H1 (cell line): Measurements from ENCODE around the gene TOMM40L. TPM values are rescaled to one million over a fixed set of nuclear protein-coding genes. Genes with fewer than 3 reads are reported as not detected.

Experiments
- CTCF ChIA-PET: fragments of 300-600 bp; sonication (Branson Sonifier 250); formaldehyde crosslinking; loops from one replicate; lab custom pipeline; 2021; ENCODE audit not compliant: partially characterized antibody; lab: Charles Lee
- POLR2A ChIA-PET: fragments of 300-600 bp; sonication (Branson Sonifier 250); formaldehyde crosslinking; loops from one replicate; lab custom pipeline; 2021; ENCODE audit warnings: inconsistent platforms; ENCODE audit not compliant: partially characterized antibody; lab: Charles Lee
- DNase-seq, 2 experiments: peaks; one replicate each; pipeline versions ENCODE4 v3.0.0 to v3.0.0-alpha.2; 2010 to 2022; ENCODE audit warnings: low spot score in 2 of 2, low read depth in 1 of 2, mixed read lengths in 1 of 2
- FAIRE-seq: peaks from 2 replicates; lab custom pipeline; 2011; peaks lifted over from hg19 to GRCh38; lab: Jason Lieb, UNC
- H2AFZ ChIP-seq: 2 replicates; pipeline ENCODE4 v1.8.1; 2012; ENCODE audit warnings: low read length, inconsistent platforms
- H2AK5ac ChIP-seq: 2 replicates; pipeline ENCODE4 v1.6.1; 2013; ENCODE audit warnings: low read depth, low read length
- H2BK120ac ChIP-seq: replicated peaks from 2 replicates; pipeline ENCODE3; 2013; ENCODE audit warnings: low read depth, low read length, inconsistent platforms
- H2BK12ac ChIP-seq: 2 replicates; pipeline ENCODE4 v1.6.1; 2013; ENCODE audit warnings: low read depth, low read length
- H2BK15ac ChIP-seq: 2 replicates; pipeline ENCODE4 v1.6.1; 2013; ENCODE audit warnings: low read length
- H2BK20ac ChIP-seq: 2 replicates; pipeline ENCODE4 v1.6.1; 2013; ENCODE audit warnings: low read length
- H2BK5ac ChIP-seq: 2 replicates; pipeline ENCODE4 v1.6.1; 2013; ENCODE audit warnings: low read depth, low read length
- H3K14ac ChIP-seq: 2 replicates; pipeline ENCODE4 v1.6.1; 2013; ENCODE audit warnings: inconsistent platforms; ENCODE audit not compliant: insufficient read length
- H3K18ac ChIP-seq: 2 replicates; pipeline ENCODE4 v1.6.1; 2013; ENCODE audit warnings: low read length; ENCODE audit errors: extremely low read depth
- H3K23ac ChIP-seq: 2 replicates; pipeline ENCODE4 v1.6.1; 2013; ENCODE audit warnings: inconsistent platforms; ENCODE audit not compliant: insufficient read length
- H3K23me2 ChIP-seq: 2 replicates; pipeline ENCODE4 v1.6.1; 2013; ENCODE audit warnings: low read depth, low read length
- H3K27ac ChIP-seq: 2 replicates; pipeline ENCODE4 v1.6.1; 2011; ENCODE audit warnings: low read depth, low read length, inconsistent platforms
- H3K27me3 ChIP-seq, 4 experiments: replicated peaks in 1 of 4; 1 replicate in 1 of 4; 2 replicates in 3 of 4; pipeline versions ENCODE4 v1.6.1 to v1.8.1; 2011 to 2013; ENCODE audit warnings: low read length in 3 of 4, mild to moderate bottlenecking in 3 of 4, inconsistent platforms in 2 of 4, mixed read lengths in 2 of 4, moderate library complexity in 1 of 4; ENCODE audit not compliant: control insufficient read depth in 3 of 4, insufficient read depth in 3 of 4; ENCODE audit errors: extremely low read depth in 1 of 4
- H3K36me3 ChIP-seq, 4 experiments: 2 replicates each; pipeline versions ENCODE4 v1.6.1 to v1.8.1; 2011 to 2013; ENCODE audit warnings: mild to moderate bottlenecking in 4 of 4, low read length in 3 of 4, moderate library complexity in 2 of 4, control low read depth in 1 of 4, inconsistent platforms in 1 of 4; ENCODE audit not compliant: insufficient read depth in 4 of 4, control insufficient read depth in 2 of 4
- H3K4ac ChIP-seq: replicated peaks from 2 replicates; pipeline ENCODE3; 2013; ENCODE audit warnings: low read length, low read depth, mixed read lengths, inconsistent platforms; ENCODE audit not compliant: insufficient read length
- H3K4me1 ChIP-seq, 4 experiments: replicated peaks in 1 of 4; 1 replicate in 1 of 4; 2 replicates in 3 of 4; pipeline versions ENCODE4 v1.6.1 to v1.8.1; 2011 to 2013; ENCODE audit warnings: low read length in 3 of 4, inconsistent platforms in 2 of 4, mixed read lengths in 1 of 4; ENCODE audit not compliant: insufficient read depth in 4 of 4, control insufficient read depth in 3 of 4
- H3K4me2 ChIP-seq, 2 experiments: 2 replicates each; pipeline versions ENCODE4 v1.6.1 to v1.8.1; 2011 to 2013; ENCODE audit warnings: low read depth in 2 of 2, low read length in 2 of 2, control low read depth in 1 of 2, inconsistent platforms in 1 of 2, mild to moderate bottlenecking in 1 of 2; ENCODE audit not compliant: insufficient read depth in 1 of 2
- H3K4me3 ChIP-seq, 4 experiments: fragments of 200-600, 300-600 bp in 1 of 4; sonication (generic), shearing (Covaris generic), sonication (Bioruptor Twin) in 1 of 4; 2 replicates each; pipeline versions ENCODE4 v1.5.1 to v1.8.1; 2011 to 2016; ENCODE audit warnings: low read length in 4 of 4, low read depth in 3 of 4, control low read depth in 2 of 4, inconsistent platforms in 2 of 4, mild to moderate bottlenecking in 2 of 4, mixed read lengths in 1 of 4, moderate library complexity in 1 of 4; ENCODE audit not compliant: insufficient read depth in 2 of 4; ENCODE audit errors: extremely low read depth in 1 of 4
- H3K56ac ChIP-seq: replicated peaks from 2 replicates; pipeline ENCODE3; 2013; ENCODE audit warnings: low read depth, mild to moderate bottlenecking, mixed read lengths, low read length, inconsistent platforms; ENCODE audit not compliant: insufficient read length
- H3K79me1 ChIP-seq: 2 replicates; pipeline ENCODE4 v1.6.1; 2013; ENCODE audit warnings: low read depth, low read length, control low read depth
- H3K79me2 ChIP-seq, 2 experiments: 2 replicates each; pipeline versions ENCODE4 v1.6.1 to v1.8.1; 2012 to 2013; ENCODE audit warnings: low read length in 2 of 2, mild to moderate bottlenecking in 2 of 2, inconsistent platforms in 1 of 2; ENCODE audit not compliant: insufficient read depth in 2 of 2, control insufficient read depth in 1 of 2
- H3K9ac ChIP-seq, 4 experiments: replicated peaks in 1 of 4; 1 replicate in 1 of 4; 2 replicates in 3 of 4; pipeline versions ENCODE4 v1.6.1 to v1.8.1; 2011 to 2013; ENCODE audit warnings: low read depth in 3 of 4, low read length in 3 of 4, control low read depth in 2 of 4, mild to moderate bottlenecking in 2 of 4, moderate library complexity in 2 of 4, inconsistent platforms in 1 of 4; ENCODE audit errors: extremely low read depth in 1 of 4
- H3K9me3 ChIP-seq, 2 experiments: 2 replicates each; pipeline versions ENCODE4 v1.6.1 to v1.8.1; 2012 to 2013; ENCODE audit warnings: mild to moderate bottlenecking in 2 of 2, moderate library complexity in 2 of 2, control low read depth in 1 of 2, inconsistent platforms in 1 of 2, low read depth in 1 of 2, low read length in 1 of 2, mixed read lengths in 1 of 2; ENCODE audit not compliant: insufficient read depth in 2 of 2
- H4K20me1 ChIP-seq, 2 experiments: replicated peaks in 1 of 2; 2 replicates each; pipeline versions ENCODE3 to v1.8.1; 2011 to 2013; ENCODE audit warnings: inconsistent platforms in 2 of 2, low read length in 2 of 2, mild to moderate bottlenecking in 1 of 2; ENCODE audit not compliant: insufficient read depth in 2 of 2, control insufficient read depth in 1 of 2
- H4K5ac ChIP-seq: 2 replicates; pipeline ENCODE4 v1.6.1; 2013; ENCODE audit warnings: low read length, low read depth, mixed read lengths, inconsistent platforms; ENCODE audit not compliant: insufficient read length
- H4K8ac ChIP-seq: 2 replicates; pipeline ENCODE4 v1.8.0; 2013; ENCODE audit warnings: mild to moderate bottlenecking, moderate library complexity, low read length, inconsistent platforms; ENCODE audit not compliant: insufficient read depth; ENCODE audit errors: extremely low read depth
- H4K91ac ChIP-seq: replicated peaks from 2 replicates; pipeline ENCODE3; 2013; ENCODE audit warnings: low read length, mixed read lengths, inconsistent platforms; ENCODE audit not compliant: insufficient read length
- CBX8 ChIP-seq: fragments of 300-800, 300-1000 bp; sonication (generic); IDR thresholded peaks from 2 replicates; pipeline ENCODE4 v1.7.1; 2016; ENCODE audit warnings: low read depth, low read length, borderline replicate concordance
- CTCF ChIP-seq, 3 experiments: IDR thresholded peaks; 1 replicate in 2 of 3; 2 replicates in 1 of 3; pipeline versions ENCODE4 v1.5.1 to v1.6.1; 2011; ENCODE audit warnings: low read length in 3 of 3, mild to moderate bottlenecking in 3 of 3, inconsistent platforms in 2 of 3, low read depth in 1 of 3, moderate library complexity in 1 of 3; ENCODE audit not compliant: insufficient read depth in 1 of 3; ENCODE audit errors: control extremely low read depth in 1 of 3
- GTF2F1 ChIP-seq: IDR thresholded peaks from 2 replicates; pipeline ENCODE4 v1.6.1; 2012; ENCODE audit warnings: low read depth, low read length, improper control_type of control experiment, borderline replicate concordance
- JUN ChIP-seq: IDR thresholded peaks from 2 replicates; pipeline ENCODE4 v1.6.1; 2011; ENCODE audit warnings: low read depth, mild to moderate bottlenecking, improper control_type of control experiment, low read length
- KDM4A ChIP-seq: IDR thresholded peaks from one replicate; pipeline ENCODE4 v1.7.1; 2012; ENCODE audit warnings: low read depth, mild to moderate bottlenecking, moderate library complexity, low read length, inconsistent platforms; ENCODE audit not compliant: severe bottlenecking
- WGBS, 2 experiments: shearing (Covaris generic) in 1 of 2; methylation state at CpG; one replicate each; pipeline versions ENCODE4 v1.1.6 to v1.1.7; 2013 to 2015; ENCODE audit warnings: low lambda C conversion rate in 2 of 2, mixed read lengths in 2 of 2, inconsistent platforms in 1 of 2, low coverage in 1 of 2, missing lambda C conversion rate in 1 of 2; ENCODE audit not compliant: insufficient replicate concordance in 2 of 2, insufficient coverage in 1 of 2, insufficient read length in 1 of 2; ENCODE audit errors: extremely low coverage in 1 of 2, missing lambda C conversion rate in 1 of 2; 5-methylcytosine and 5-hydroxymethylcytosine counted together
- polyA plus RNA-seq, 7 experiments: library from polyadenylated mRNA; depleted of rRNA in 3 of 7; stranded (reverse) in 5 of 7; unstranded in 2 of 7; fragments of >200 nt in 5 of 7; fragments of 200-250 nt in 2 of 7; gene quantifications; 1 replicate in 5 of 7; 2 replicates in 1 of 7; 4 replicates in 1 of 7; pipeline versions ENCODE4 v1.2.1 to v1.2.3, GENCODE V29; 2011 to 2013; ENCODE audit warnings: missing spikeins in 2 of 7, mixed read lengths in 2 of 7
- total RNA-seq: library from RNA; stranded (reverse); fragmentation: NEBNext Ultra II Directional; extraction: Animal tissue kit (Norgen Biotek cat#: 25700); gene quantifications from 2 replicates; pipeline ENCODE4 v1.2.1, GENCODE V29; 2021

Gene TOMM40L
- total and polyA plus RNA-seq, 2 of the 8 experiments (the other 6 are each of a cell fraction or from before 2014, with no cell fraction given), result 11.4 to 15.0 TPM

- no peak overlapping the region for H4K91ac ChIP-seq
- H3K18ac ChIP-seq, result no peak overlapping the region
- no peak overlapping the region for H3K9ac ChIP-seq
- no peak overlapping the region for H3K27ac ChIP-seq
- H2BK5ac ChIP-seq, result no peak overlapping the region
- H2BK120ac ChIP-seq, result no peak overlapping the region
- ChIA-PET POLR2A (interaction anchor here (1.1 to 4.6 kb wide), 5 partner anchors 10 to 122 kb away, joined by 3 to 45 read pairs (median 3); partner anchors contain the start of genes B4GALT3 and NDUFS2), CTCF (interaction anchor here (0.6 to 6.1 kb wide), 26 partner anchors 11 to 197 kb away, joined by 3 to 67 read pairs (median 5); partner anchors contain the start of genes APOA2, B4GALT3, FCER1G and NDUFS2)
- no peak overlapping the region for H3K23ac ChIP-seq
- H4K5ac ChIP-seq, result no peak overlapping the region
- H3K4me2 ChIP-seq, result no peak overlapping the region
- no peaks in the 10 kb centered on the region for H3K23me2 ChIP-seq
- H3K27me3 ChIP-seq, result no peaks in the 10 kb centered on the region; a peak in 1 of 7 replicates
- no peak for FAIRE-seq
- peaks cover 4 to 14% (median 10%) of the 10 kb centered on the region in 4 experiments; a peak in 5 of 8 replicates for H3K36me3 ChIP-seq
- no peak overlapping the region for H4K8ac ChIP-seq
- H2AK5ac ChIP-seq, result no peak overlapping the region
- peaks cover 3 to 7% (median 4%) of the 10 kb centered on the region in 4 experiments for H3K4me1 ChIP-seq
- no peaks in the 10 kb centered on the region for H3K9me3 ChIP-seq
- TF ChIP-seq CBX8, result no peak
- TF ChIP-seq JUN, result no peak
- no peak for TF ChIP-seq GTF2F1
- TF ChIP-seq CTCF (IDR thresholded peaks at IDR 0.05; ENCODE audit: control extremely low read depth in 1 of 3, insufficient read depth in 1 of 3, low read depth in 1 of 3, low read length in 3 of 3), result no peak
- no peak for TF ChIP-seq KDM4A
- H3K56ac ChIP-seq, result no peak overlapping the region
- H4K20me1 ChIP-seq, result no peaks in the 10 kb centered on the region
- H3K4me3 ChIP-seq, result no peak overlapping the region
- no peak overlapping the region for H2BK20ac ChIP-seq
- no peak for DNase-seq
- H3K14ac ChIP-seq, result no peak overlapping the region
- H3K4ac ChIP-seq, result no peak overlapping the region
- WGBS, 2 experiments, result 93% methylated on average over 8 of the region's 8 CpGs; no CpG with 5 or more reads in 1 of the 2 experiments
- H2BK15ac ChIP-seq, result no peak overlapping the region
- no peaks in the 10 kb centered on the region for H3K79me2 ChIP-seq
- no peak overlapping the region for H2AFZ ChIP-seq
- H2BK12ac ChIP-seq, result no peak overlapping the region
- H3K79me1 ChIP-seq, result peaks cover under 1% of the 10 kb centered on the region; the same call in 1 of the 2 replicates
Observed at GRCh38 chr1:161191971-161192370, 33.9 kb upstream of the TOMM40L start.
